Upper lobe of right lung (tissue), 1 donor: ENCODE measurements around the gene SLC44A2. TPM values are rescaled to one million over a fixed set of nuclear protein-coding genes. Genes with fewer than 3 reads are reported as not detected.

ENCODE experiments used
- ATAC-seq: fragments of 200-7000 bp; cut with Tn5 transposase; one replicate; pipeline ENCODE4 v1.9.1; 2020; ENCODE audit warnings: mild to moderate bottlenecking, moderate library complexity
- DNase-seq: peaks from one replicate; pipeline ENCODE4 v3.0.0-alpha.2; 2020
- H3K27ac ChIP-seq: fragments of 200-600 bp; one replicate; pipeline ENCODE4 v1.8.0; 2022
- H3K27me3 ChIP-seq: fragments of 200-600 bp; one replicate; pipeline ENCODE4 v1.8.0; 2022; ENCODE audit warnings: mild to moderate bottlenecking
- H3K36me3 ChIP-seq: fragments of 200-600 bp; one replicate; pipeline ENCODE4 v1.8.0; 2022
- H3K4me1 ChIP-seq: fragments of 200-600 bp; one replicate; pipeline ENCODE4 v1.8.0; 2022
- H3K4me3 ChIP-seq: fragments of 200-600 bp; one replicate; pipeline ENCODE4 v1.8.0; 2022; ENCODE audit warnings: mild to moderate bottlenecking
- H3K9me3 ChIP-seq: fragments of 200-600 bp; one replicate; pipeline ENCODE4 v1.8.0; 2022
- intact Hi-C: fragments of 100-400 bp; cut with DNase I; formaldehyde crosslinking; loops from one replicate; pipeline ENCODE4 v1.11.0; 2022
- total RNA-seq: library from RNA; stranded (reverse); fragmentation: NEBNext Ultra II Directional; extraction: Animal tissue kit (Norgen Biotek cat#: 25700); gene quantifications from one replicate; pipeline ENCODE4 v1.2.1, GENCODE V29; 2021
- TF ChIP-seq, protein P1 (sequence below): fragments of 200-600 bp; IDR thresholded peaks from one replicate; pipeline ENCODE4 v1.8.0; 2022; ENCODE audit warnings: antibody characterized with exemption
- donor health status: DM: no; HTN: yes; CAD: no; lungs with severe emphysema.

The SLC44A2 gene
- total RNA-seq, 1 donor from 2014 or later, result 293 TPM

DNA sequence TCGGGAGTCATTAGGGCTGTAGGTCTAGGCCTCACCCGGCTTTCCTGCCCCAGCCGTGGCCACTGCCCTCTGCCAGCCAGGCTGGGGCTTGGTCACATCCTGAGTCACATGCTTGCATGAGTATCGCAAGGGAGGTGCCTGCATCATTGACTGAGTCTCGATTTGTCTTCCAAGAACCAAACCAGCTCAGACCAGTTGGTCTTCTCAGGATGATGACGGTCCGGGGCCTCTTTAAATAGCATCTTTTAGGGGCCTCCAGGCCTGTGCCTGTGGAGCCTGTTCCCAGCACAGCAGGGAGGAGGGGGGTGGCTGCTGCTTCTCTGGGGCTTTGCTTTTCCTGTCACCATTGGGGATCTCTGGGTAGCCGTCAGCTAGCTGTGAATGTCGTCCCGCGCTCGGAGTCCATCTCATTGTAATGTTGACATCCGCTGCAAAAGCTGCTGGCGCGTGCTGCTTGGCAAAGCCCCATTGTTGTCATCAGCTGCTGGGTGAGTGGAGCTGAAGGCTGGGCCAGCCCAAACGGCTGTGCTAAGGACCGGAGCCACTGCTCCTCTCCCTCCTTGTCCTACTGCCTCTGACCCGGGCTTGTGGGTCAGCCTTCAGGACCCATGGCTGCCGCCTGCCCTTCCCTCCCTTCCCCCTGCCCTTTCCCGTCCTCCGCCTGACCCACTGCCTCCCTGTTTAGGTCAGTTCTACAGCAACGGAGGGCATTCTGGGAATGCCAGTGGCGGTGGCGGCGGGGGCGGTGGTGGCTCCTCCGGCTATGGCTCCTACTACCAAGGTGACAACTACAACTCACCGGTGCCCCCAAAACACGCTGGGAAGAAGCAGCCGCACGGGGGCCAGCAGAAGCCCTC lies 61.5 kb downstream of the SLC44A2 start:
- Histone ChIP-seq H3K36me3 (peaks cover 100% of the 10 kb centered on the region), H3K27ac (no peak overlapping the region), H3K4me1 (no peaks in the 10 kb centered on the region), H3K9me3 (no peaks in the 10 kb centered on the region), H3K27me3 (no peaks in the 10 kb centered on the region), H3K4me3 (no peak overlapping the region)
- ATAC-seq, result no peak
- DNase-seq, result no peak
- TF ChIP-seq, protein P1, sequence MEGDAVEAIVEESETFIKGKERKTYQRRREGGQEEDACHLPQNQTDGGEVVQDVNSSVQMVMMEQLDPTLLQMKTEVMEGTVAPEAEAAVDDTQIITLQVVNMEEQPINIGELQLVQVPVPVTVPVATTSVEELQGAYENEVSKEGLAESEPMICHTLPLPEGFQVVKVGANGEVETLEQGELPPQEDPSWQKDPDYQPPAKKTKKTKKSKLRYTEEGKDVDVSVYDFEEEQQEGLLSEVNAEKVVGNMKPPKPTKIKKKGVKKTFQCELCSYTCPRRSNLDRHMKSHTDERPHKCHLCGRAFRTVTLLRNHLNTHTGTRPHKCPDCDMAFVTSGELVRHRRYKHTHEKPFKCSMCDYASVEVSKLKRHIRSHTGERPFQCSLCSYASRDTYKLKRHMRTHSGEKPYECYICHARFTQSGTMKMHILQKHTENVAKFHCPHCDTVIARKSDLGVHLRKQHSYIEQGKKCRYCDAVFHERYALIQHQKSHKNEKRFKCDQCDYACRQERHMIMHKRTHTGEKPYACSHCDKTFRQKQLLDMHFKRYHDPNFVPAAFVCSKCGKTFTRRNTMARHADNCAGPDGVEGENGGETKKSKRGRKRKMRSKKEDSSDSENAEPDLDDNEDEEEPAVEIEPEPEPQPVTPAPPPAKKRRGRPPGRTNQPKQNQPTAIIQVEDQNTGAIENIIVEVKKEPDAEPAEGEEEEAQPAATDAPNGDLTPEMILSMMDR, result no peak
- intact Hi-C loops, result no loop called here

DNA sequence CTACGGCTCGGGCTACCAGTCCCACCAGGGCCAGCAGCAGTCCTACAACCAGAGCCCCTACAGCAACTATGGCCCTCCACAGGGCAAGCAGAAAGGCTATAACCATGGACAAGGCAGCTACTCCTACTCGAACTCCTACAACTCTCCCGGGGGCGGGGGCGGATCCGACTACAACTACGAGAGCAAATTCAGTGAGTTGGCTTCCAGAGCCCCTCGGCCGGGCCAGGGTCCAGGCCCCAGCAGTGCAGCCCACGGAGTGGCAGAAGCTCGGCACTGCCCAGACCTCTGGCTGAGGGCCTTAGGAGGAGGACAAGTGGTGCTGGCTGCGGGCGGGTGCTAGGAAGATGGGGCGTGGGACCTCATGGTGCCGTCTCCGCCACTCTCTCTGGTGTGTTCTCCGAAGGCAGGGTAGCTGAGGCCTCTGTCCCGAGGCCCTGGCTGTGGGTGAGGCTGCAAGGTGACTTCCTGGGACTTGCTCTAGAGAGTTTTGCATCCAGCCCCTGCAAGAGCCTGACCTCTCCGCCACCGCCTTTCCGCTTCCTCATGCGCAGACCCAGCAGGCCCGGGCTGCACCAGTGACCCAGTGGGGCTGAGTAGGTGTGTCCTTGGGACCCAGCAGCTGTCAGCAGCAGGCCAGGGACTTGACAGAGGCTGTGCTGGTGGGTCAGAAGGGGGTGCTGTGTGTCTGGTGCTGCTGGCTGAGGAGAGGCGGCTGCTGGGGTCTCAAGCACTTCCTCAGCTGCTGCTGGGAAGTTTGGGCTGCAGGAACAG lies 62.4 kb downstream of the SLC44A2 start:
- Histone ChIP-seq H3K4me1 (no peaks in the 10 kb centered on the region), H3K4me3 (no peak overlapping the region), H3K9me3 (no peaks in the 10 kb centered on the region), H3K27me3 (no peaks in the 10 kb centered on the region), H3K27ac (no peak overlapping the region), H3K36me3 (peaks cover 97% of the 10 kb centered on the region)
- ATAC-seq, result no peak
- TF ChIP-seq, protein P1, result no peak
- no peak for DNase-seq
- intact Hi-C loops, result no loop called here

DNA sequence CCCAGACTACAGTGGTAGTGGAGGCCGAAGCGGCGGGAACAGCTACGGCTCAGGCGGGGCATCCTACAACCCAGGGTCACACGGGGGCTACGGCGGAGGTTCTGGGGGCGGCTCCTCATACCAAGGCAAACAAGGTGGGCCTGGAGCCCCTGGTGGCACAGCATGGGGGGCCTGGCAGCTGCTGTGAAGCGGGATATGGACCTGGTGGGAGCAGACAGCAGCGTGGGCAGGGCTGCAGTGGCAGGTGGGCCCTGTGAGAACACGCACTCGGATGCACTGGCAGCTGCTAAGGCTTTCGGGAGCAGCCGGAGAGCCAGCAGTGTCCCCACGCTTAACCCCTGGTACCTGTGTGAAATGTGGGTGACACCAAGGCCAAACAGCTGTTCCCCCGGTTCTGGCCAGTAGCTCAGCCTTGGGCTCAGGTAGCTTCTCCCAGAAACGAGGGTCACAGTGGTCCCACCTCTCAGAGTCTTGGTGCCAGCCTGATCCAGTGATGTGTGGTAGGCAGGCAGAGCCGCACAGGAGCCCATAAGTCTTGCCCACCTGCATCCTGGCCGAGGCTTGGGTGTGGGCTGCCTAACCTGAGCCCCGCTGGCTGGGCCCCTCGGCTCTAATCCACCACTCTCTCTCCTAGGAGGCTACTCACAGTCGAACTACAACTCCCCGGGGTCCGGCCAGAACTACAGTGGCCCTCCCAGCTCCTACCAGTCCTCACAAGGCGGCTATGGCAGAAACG lies 63.4 kb downstream of the SLC44A2 start:
- Histone ChIP-seq H3K27ac (no peak overlapping the region), H3K9me3 (no peaks in the 10 kb centered on the region), H3K27me3 (no peaks in the 10 kb centered on the region), H3K4me1 (no peaks in the 10 kb centered on the region), H3K4me3 (no peak overlapping the region), H3K36me3 (peaks cover 87% of the 10 kb centered on the region)
- no peak for DNase-seq
- TF ChIP-seq, protein P1, result no peak
- ATAC-seq, result no peak
- intact Hi-C loops, result no loop called here

DNA sequence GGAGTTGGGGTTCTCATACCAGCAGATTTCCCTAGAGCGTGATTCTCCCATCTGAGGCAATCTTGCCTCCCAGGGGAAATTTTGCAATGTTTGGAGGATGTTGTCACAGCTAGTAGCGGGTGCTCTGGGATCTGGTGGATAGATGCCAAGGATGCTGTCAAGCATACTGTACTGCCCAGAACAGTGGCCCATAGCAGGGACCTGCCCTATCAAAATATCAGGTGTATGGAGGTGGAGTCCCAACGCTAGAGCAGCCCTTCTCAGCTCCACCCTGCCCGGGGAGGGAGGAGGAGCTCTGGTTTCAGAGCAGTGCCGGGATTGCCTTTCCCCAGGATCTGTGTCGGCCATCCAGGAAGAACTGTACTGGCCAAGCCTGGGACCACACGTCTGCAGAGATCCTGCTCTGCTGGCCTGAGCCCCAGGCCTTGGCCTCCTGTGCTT lies 65.0 kb downstream of the SLC44A2 start:
- TF ChIP-seq, protein P1, result no peak
- H3K4me3 ChIP-seq, result no peak overlapping the region
- ATAC-seq (no peak), DNase-seq (no peak)
- no peak overlapping the region for H3K27ac ChIP-seq
- H3K9me3 ChIP-seq, result no peaks in the 10 kb centered on the region
- no peaks in the 10 kb centered on the region for H3K27me3 ChIP-seq
- H3K4me1 ChIP-seq, result peaks cover 3% of the 10 kb centered on the region
- H3K36me3 ChIP-seq, result peaks cover 71% of the 10 kb centered on the region
- intact Hi-C loops, result no loop called here

DNA sequence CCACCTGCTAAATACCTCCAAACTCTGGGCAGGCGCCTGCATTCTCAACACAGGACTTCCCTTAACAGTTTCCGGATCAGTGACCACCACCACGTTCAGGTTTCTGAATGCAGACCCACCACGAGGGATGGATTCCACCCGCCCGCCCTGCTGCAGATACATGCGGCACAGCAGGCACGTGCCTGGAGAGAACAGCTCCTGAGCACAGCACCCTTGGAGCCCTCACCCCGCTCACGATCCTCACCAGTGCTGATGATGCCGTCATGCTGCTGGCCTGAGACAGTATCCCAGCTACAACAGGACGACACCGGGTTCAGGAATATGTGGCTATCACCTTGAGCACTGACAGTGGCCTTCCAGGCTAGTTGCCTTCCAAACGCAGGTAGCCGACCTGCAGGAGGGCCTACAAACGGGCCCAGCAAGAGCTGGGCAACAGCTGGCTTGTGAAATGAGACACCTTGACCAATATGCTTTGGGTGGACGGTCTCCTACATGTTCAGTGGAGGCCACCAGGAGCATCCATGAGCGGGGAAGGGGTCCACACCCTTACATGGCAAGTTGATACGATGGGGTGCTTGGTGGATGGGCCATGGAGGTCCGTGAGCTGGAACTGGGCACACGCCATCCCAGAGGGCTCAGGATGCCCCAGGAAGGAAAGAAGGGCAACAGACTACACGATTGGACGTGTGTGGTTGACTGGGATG lies 66.0 kb downstream of the SLC44A2 start:
- intact Hi-C loops, result no loop called here
- DNase-seq (no peak), ATAC-seq (no peak)
- TF ChIP-seq, protein P1, result no peak
- H3K36me3 ChIP-seq, result peaks cover 61% of the 10 kb centered on the region
- peaks cover 7% of the 10 kb centered on the region for H3K4me1 ChIP-seq
- no peaks in the 10 kb centered on the region for H3K27me3 ChIP-seq
- H3K27ac ChIP-seq, result no peak overlapping the region
- H3K4me3 ChIP-seq, result no peak overlapping the region
- no peaks in the 10 kb centered on the region for H3K9me3 ChIP-seq
